ENCODE data around the gene EFHC2. TPM values are rescaled to one million over a fixed set of nuclear protein-coding genes. Genes with fewer than 3 reads are reported as not detected.

EFHC2 gene
- 1.6 and 4.3 TPM in 2 replicates for total RNA-seq (2021)
- percentile 40 among the genes with signal in this experiment for Bru-seq, nascent RNA
- percentile 29 among the genes with signal in this experiment for BruChase-seq, experiment 1, labeled RNA remaining after a 2-hour chase
- percentile 29 among the genes with signal in this experiment for BruChase-seq, experiment 2, labeled RNA remaining after a 6-hour chase
- long read RNA-seq, partial matches to known transcripts = 0 of 3 reads
- long read RNA-seq, other reads (novel, unspliced or antisense) = 0 of 3 reads

GRCh38 chrX:44343412-44344141, at the start of gene EFHC2:
EFHC2 (minus strand) TSS chrX:44343672; CDS start chrX:44343588, 84 bp downstream.
- Histone ChIP-seq H3K27me3 (ENCODE audit: insufficient read depth, low read depth) (no peaks in the 10 kb centered on the region), H3K4me2 (peak within 1 kb of the TSS; percentile 63), H3K9me3 (ENCODE audit: insufficient read depth, low read depth) (no peaks in the 10 kb centered on the region), H3K9me2 (ENCODE audit: insufficient read depth) (no peaks in the 10 kb centered on the region), H3K36me3 (ENCODE audit: low read depth) (no peaks in the 10 kb centered on the region), H3F3A (ENCODE audit: insufficient read depth, low read depth) (no peaks in the 10 kb centered on the region), H3K27ac (no peak within 1 kb of the TSS), H3K4me1 (replicated peaks; ENCODE audit: insufficient read depth) (no peaks in the 10 kb centered on the region), H3K4me3 (peak within 1 kb of the TSS; percentile 48; the same call in 1 of the 2 replicates), H3K79me2 (ENCODE audit: low read depth) (no peaks in the 10 kb centered on the region), H4K20me1 (ENCODE audit: insufficient read depth) (no peaks in the 10 kb centered on the region), H2AFZ (no peak within 1 kb of the TSS)
- intact Hi-C loops (cut with micrococcal nuclease; ENCODE audit: unreplicated experiment) = no loop called here
- no TSS peak for BruUV-seq (replicated peaks)
- TF ChIP-seq EZH2 (IDR thresholded peaks at IDR 0.05; ENCODE audit: low read depth) (no peak), CTCF (conservative IDR thresholded peaks at IDR 0.05) (no peak)
- CTCF ChIA-PET = no interaction called here
- DNase-seq = peak in 1 of 2 experiments; percentile 27
- POLR2A ChIA-PET (ENCODE audit: unreplicated experiment) = no interaction called here

DNA sequence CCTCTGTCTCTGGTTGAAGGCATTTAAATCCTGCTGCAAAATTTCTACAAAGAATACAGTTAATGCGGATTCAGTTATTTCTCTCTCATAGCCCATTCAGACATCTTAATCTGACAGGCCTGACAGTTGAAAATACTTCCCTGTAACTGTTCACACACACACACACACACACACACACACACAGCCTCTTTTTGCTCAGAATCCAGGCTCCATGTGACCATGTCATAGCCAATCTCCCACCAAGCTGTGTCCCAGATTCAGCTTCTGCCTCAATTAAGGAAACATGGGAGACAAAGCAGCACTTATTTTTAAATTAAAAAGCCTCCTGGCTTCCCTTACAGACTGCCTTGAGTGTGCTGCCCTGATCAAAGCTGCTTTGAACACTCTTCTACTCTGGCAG, 49.3 kb upstream of the EFHC2 start:
- Histone ChIP-seq H3K36me3 (ENCODE audit: low read depth) (no peaks in the 10 kb centered on the region), H3K79me2 (ENCODE audit: low read depth) (no peaks in the 10 kb centered on the region), H3K27me3 (ENCODE audit: insufficient read depth, low read depth) (no peaks in the 10 kb centered on the region), H2AFZ (no peak overlapping the region), H3K9me2 (ENCODE audit: insufficient read depth) (no peaks in the 10 kb centered on the region), H3K27ac (no peak overlapping the region), H3K4me1 (replicated peaks; ENCODE audit: insufficient read depth) (no peaks in the 10 kb centered on the region), H3K9me3 (ENCODE audit: insufficient read depth, low read depth) (no peaks in the 10 kb centered on the region), H3K4me2 (no peak overlapping the region), H4K20me1 (ENCODE audit: insufficient read depth) (no peaks in the 10 kb centered on the region), H3K4me3 (no peak overlapping the region), H3F3A (ENCODE audit: insufficient read depth, low read depth) (no peaks in the 10 kb centered on the region)
- ChIA-PET CTCF (no interaction called here), POLR2A (ENCODE audit: unreplicated experiment) (no interaction called here)
- no TSS peak for BruUV-seq (replicated peaks)
- no peak for DNase-seq
- TF ChIP-seq CTCF (conservative IDR thresholded peaks at IDR 0.05) = no peak
- TF ChIP-seq EZH2 (IDR thresholded peaks at IDR 0.05; ENCODE audit: low read depth) = no peak
- intact Hi-C loops (cut with micrococcal nuclease; ENCODE audit: unreplicated experiment) = no loop called here

DNA sequence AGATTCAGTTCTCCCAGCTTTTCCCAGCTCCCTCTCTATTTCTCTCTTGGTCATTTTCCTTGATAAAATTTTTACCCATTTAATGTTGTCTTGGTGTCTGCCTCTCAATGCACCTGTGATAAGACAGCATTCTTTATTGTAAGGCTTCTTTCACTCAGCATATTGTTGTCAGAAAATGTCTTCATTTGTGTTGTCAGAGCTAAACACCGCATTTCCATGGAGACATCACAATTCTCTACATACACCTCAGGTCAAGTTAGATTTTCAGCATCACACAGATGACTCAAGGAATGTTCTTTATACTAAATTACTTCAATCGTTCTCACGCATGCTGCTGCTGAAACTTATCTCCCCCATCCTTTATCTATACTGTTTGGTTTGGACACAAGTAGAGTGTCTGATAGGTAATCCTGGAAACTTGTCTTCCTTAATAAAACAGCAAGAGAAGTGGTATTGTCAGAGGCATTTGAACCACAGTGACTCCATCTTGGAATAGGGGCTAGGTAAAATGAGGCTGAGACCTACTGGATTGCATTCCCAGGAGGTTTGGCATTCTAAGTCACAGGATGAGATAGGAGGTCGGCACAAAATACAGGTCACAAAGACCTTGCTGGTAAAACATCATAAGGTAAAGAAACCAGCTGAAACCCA, 41.3 kb upstream of the EFHC2 start:
- intact Hi-C loops (cut with micrococcal nuclease; ENCODE audit: unreplicated experiment) = no loop called here
- Histone ChIP-seq H3K27ac (no peak overlapping the region), H3K4me2 (no peak overlapping the region), H3K36me3 (ENCODE audit: low read depth) (no peaks in the 10 kb centered on the region), H3K4me1 (replicated peaks; ENCODE audit: insufficient read depth) (no peaks in the 10 kb centered on the region), H3K9me2 (ENCODE audit: insufficient read depth) (no peaks in the 10 kb centered on the region), H4K20me1 (ENCODE audit: insufficient read depth) (no peaks in the 10 kb centered on the region), H2AFZ (no peak overlapping the region), H3K27me3 (ENCODE audit: insufficient read depth, low read depth) (no peaks in the 10 kb centered on the region), H3K4me3 (no peak overlapping the region), H3F3A (ENCODE audit: insufficient read depth, low read depth) (no peaks in the 10 kb centered on the region), H3K9me3 (ENCODE audit: insufficient read depth, low read depth) (no peaks in the 10 kb centered on the region), H3K79me2 (ENCODE audit: low read depth) (no peaks in the 10 kb centered on the region)
- TF ChIP-seq EZH2 (IDR thresholded peaks at IDR 0.05; ENCODE audit: low read depth) (no peak), CTCF (conservative IDR thresholded peaks at IDR 0.05) (no peak)
- ChIA-PET CTCF (no interaction called here), POLR2A (ENCODE audit: unreplicated experiment) (no interaction called here)
- BruUV-seq (replicated peaks) = no TSS peak
- DNase-seq = no peak
